Natural killer cell (primary cell): ENCODE results near the gene STK39. TPM values are rescaled to one million over a fixed set of nuclear protein-coding genes. Genes with fewer than 3 reads are reported as not detected.

Source experiments
- ATAC-seq, 3 donors: fragments of 150-1000 bp in 2 of 3; fragments of 200-7000 bp in 1 of 3; cut with Tn5 transposase; 1 replicate in 1 of 3; 2 replicates in 2 of 3; pipeline ENCODE4 v1.10.0; 2021; ENCODE audit warnings: mild to moderate bottlenecking in 2 of 3, moderate library complexity in 2 of 3
- DNase-seq, 2 donors: peaks; one replicate each; pipeline versions ENCODE4 v3.0.0 to v3.0.0-alpha.2; 2013 to 2021; ENCODE audit warnings: mixed read lengths in 1 of 2
- H3K27ac ChIP-seq: one replicate; pipeline ENCODE4 v1.5.1; 2013; ENCODE audit warnings: mild to moderate bottlenecking, low read length
- H3K27me3 ChIP-seq: one replicate; pipeline ENCODE4 v1.6.1; 2013; ENCODE audit warnings: low read length; ENCODE audit not compliant: control insufficient read depth, insufficient read depth
- H3K36me3 ChIP-seq: one replicate; pipeline ENCODE4 v1.6.1; 2013; ENCODE audit warnings: low read length; ENCODE audit not compliant: control insufficient read depth, insufficient read depth
- H3K4me1 ChIP-seq: one replicate; pipeline ENCODE4 v1.6.1; 2013; ENCODE audit warnings: low read length; ENCODE audit not compliant: control insufficient read depth, insufficient read depth
- H3K4me3 ChIP-seq: one replicate; pipeline ENCODE4 v1.5.1; 2013; ENCODE audit warnings: low read length
- H3K9me3 ChIP-seq: one replicate; pipeline ENCODE4 v1.6.1; 2013; ENCODE audit warnings: low read length; ENCODE audit not compliant: control insufficient read depth, insufficient read depth
- H3K27ac Mint-ChIP-seq, 2 donors: one replicate each; pipeline ENCODE4 v1.8.0; 2022; ENCODE audit warnings: mild to moderate bottlenecking in 2 of 2, mixed read lengths in 2 of 2, moderate library complexity in 1 of 2
- H3K27me3 Mint-ChIP-seq, 2 donors: one replicate each; pipeline ENCODE4 v1.8.0; 2022; ENCODE audit warnings: low read depth in 2 of 2, mixed read lengths in 2 of 2
- H3K36me3 Mint-ChIP-seq: one replicate; pipeline ENCODE4 v1.8.0; 2022; ENCODE audit warnings: mixed read lengths
- H3K4me1 Mint-ChIP-seq, 2 donors: one replicate each; pipeline ENCODE4 v1.8.0; 2022; ENCODE audit warnings: mixed read lengths in 2 of 2
- H3K4me3 Mint-ChIP-seq: one replicate; pipeline ENCODE4 v1.8.0; 2022; ENCODE audit warnings: mild to moderate bottlenecking, moderate library complexity, mixed read lengths
- H3K9me3 Mint-ChIP-seq, 2 donors: one replicate each; pipeline ENCODE4 v1.8.0; 2022; ENCODE audit warnings: mixed read lengths in 2 of 2
- WGBS: methylation state at CpG from one replicate; pipeline ENCODE4 v1.1.7; 2013; ENCODE audit warnings: missing lambda C conversion rate; ENCODE audit not compliant: insufficient coverage; 5-methylcytosine and 5-hydroxymethylcytosine counted together
- intact Hi-C: fragments of 100-400 bp; cut with micrococcal nuclease; formaldehyde crosslinking; loops from one replicate; pipeline ENCODE4 v1.14.2; 2022
- total RNA-seq, 4 donors: library from RNA; stranded (reverse); fragments of 120-200 nt in 1 of 4; gene quantifications; one replicate each; pipeline versions ENCODE4 v1.2.3 to v1.2.4, GENCODE V29; 2013 to 2022
- TF ChIP-seq, protein P1 (sequence below): fragments of 200-600 bp; IDR thresholded peaks from one replicate; pipeline ENCODE4 v1.8.0; 2022; ENCODE audit warnings: antibody characterized with exemption

Gene STK39
- total RNA-seq, 3 donors from 2014 or later (not counting 1 experiment from before 2014, with no cell fraction given), result 53.3 to 79.3 (median 66.6) TPM

DNA sequence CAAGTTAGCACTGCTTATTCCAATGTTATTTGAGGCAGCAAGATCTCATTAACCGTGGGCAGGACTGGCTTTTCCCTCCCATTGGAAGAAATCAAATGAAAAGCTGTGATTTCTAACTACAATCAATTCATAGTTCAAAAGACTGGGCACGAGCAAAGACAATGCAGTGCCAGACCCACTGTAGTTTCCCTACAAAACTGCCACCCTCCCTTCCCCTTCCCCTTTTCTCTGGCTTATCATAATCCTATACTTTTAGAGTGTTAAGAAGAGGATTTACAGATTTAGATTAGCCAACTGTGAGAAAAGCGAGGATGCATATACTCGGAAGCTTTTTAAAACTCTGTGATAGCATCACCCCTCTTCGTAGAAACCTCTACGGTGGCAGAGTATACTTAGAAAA lies 260.4 kb downstream of the STK39 start:
- H3K27me3 Mint-ChIP-seq, result no peaks in the 10 kb centered on the region
- intact Hi-C loops, result loop anchor here (10.0 kb wide), 1 partner anchor 128 kb away; no protein-coding TSS in a partner anchor
- peaks cover 11% of the 10 kb centered on the region for H3K36me3 ChIP-seq
- H3K9me3 ChIP-seq, result no peaks in the 10 kb centered on the region
- H3K9me3 Mint-ChIP-seq, result no peaks in the 10 kb centered on the region
- ATAC-seq (no peak), DNase-seq (no peak)
- WGBS, result 95% methylated on average over 4 of the region's 6 CpGs
- no peak overlapping the region for H3K27ac ChIP-seq
- H3K4me3 ChIP-seq, result no peak overlapping the region
- no peak overlapping the region for H3K27ac Mint-ChIP-seq
- H3K4me1 ChIP-seq, result no peaks in the 10 kb centered on the region
- no peak overlapping the region for H3K4me3 Mint-ChIP-seq
- no peaks in the 10 kb centered on the region for H3K27me3 ChIP-seq
- H3K36me3 Mint-ChIP-seq, result no peaks in the 10 kb centered on the region
- TF ChIP-seq, protein P1, sequence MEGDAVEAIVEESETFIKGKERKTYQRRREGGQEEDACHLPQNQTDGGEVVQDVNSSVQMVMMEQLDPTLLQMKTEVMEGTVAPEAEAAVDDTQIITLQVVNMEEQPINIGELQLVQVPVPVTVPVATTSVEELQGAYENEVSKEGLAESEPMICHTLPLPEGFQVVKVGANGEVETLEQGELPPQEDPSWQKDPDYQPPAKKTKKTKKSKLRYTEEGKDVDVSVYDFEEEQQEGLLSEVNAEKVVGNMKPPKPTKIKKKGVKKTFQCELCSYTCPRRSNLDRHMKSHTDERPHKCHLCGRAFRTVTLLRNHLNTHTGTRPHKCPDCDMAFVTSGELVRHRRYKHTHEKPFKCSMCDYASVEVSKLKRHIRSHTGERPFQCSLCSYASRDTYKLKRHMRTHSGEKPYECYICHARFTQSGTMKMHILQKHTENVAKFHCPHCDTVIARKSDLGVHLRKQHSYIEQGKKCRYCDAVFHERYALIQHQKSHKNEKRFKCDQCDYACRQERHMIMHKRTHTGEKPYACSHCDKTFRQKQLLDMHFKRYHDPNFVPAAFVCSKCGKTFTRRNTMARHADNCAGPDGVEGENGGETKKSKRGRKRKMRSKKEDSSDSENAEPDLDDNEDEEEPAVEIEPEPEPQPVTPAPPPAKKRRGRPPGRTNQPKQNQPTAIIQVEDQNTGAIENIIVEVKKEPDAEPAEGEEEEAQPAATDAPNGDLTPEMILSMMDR, result no peak
- H3K4me1 Mint-ChIP-seq, result peaks cover 32 to 51% of the 10 kb centered on the region in 2 donors

DNA sequence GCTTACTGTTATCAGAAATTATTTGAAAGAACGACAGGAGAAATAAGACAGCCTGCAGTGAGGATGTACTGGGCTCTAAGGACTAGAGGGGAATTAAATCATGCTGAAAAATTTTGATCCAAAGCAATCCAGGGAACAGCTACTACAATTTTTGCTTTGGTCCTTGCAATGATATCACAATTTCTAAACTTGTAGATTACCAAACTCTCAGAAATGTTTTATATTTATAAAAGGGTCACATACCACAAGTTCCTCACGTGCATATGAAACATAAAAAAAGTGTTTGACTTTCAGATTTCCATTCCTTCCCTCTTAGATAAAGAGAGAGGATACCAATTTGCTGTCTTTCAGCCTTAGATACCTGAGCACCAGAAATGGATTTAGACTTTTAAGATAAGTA lies 261.2 kb downstream of the STK39 start:
- H3K36me3 ChIP-seq, result peaks cover 11% of the 10 kb centered on the region
- no peak for ATAC-seq

DNA sequence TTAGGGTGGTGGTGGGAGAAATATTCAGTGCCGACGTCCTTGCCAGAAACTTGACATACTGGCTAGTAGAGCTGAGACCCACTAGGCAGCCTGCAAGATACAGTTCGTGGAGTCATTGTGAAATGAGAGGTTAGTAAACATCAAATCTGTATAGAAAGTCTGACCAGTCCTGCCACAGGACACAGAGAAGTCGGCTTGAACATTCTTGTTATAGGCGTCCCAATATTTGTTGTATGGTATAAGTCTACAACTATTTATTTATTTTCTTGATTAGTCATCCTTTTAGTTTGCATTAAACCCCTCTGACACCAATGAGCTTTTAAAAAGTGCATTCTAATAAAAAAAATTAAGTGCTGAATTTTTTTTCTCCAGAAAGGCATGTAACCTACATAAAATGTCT lies 265.4 kb downstream of the STK39 start:
- H3K36me3 ChIP-seq, result peaks cover 11% of the 10 kb centered on the region
- 97% methylated on average over 3 of the region's 5 CpGs for WGBS
- no peaks in the 10 kb centered on the region for H3K27me3 ChIP-seq
- no peak for ATAC-seq
- H3K9me3 ChIP-seq, result no peaks in the 10 kb centered on the region
- no peak for DNase-seq
- H3K4me1 ChIP-seq, result no peaks in the 10 kb centered on the region
- Mint-ChIP-seq H3K4me1 (peaks cover 30 to 35% of the 10 kb centered on the region in 2 donors), H3K27ac (no peak overlapping the region), H3K4me3 (no peak overlapping the region), H3K9me3 (no peaks in the 10 kb centered on the region), H3K36me3 (no peaks in the 10 kb centered on the region), H3K27me3 (no peaks in the 10 kb centered on the region)
- no peak overlapping the region for H3K4me3 ChIP-seq
- no peak overlapping the region for H3K27ac ChIP-seq
- TF ChIP-seq, protein P1, result no peak
- intact Hi-C loops, result loop anchor here (10.0 kb wide), 1 partner anchor 133 kb away; no protein-coding TSS in a partner anchor

More for the DNA sequence above, 261.2 kb downstream of the STK39 start:
- Histone ChIP-seq H3K27me3 (no peaks in the 10 kb centered on the region), H3K4me1 (no peaks in the 10 kb centered on the region), H3K9me3 (no peaks in the 10 kb centered on the region), H3K27ac (no peak overlapping the region), H3K4me3 (no peak overlapping the region)
- intact Hi-C loops, result loop anchor here (10.0 kb wide), 1 partner anchor 129 kb away; no protein-coding TSS in a partner anchor
- H3K9me3 Mint-ChIP-seq, result no peaks in the 10 kb centered on the region
- no peak for DNase-seq
- peaks cover 31 to 43% of the 10 kb centered on the region in 2 donors for H3K4me1 Mint-ChIP-seq
- WGBS, result 100% methylated on average over 1 of the region's 2 CpGs
- no peak overlapping the region for H3K27ac Mint-ChIP-seq
- H3K36me3 Mint-ChIP-seq, result no peaks in the 10 kb centered on the region
- H3K4me3 Mint-ChIP-seq, result no peak overlapping the region
- TF ChIP-seq, protein P1, result no peak
- H3K27me3 Mint-ChIP-seq, result no peaks in the 10 kb centered on the region

DNA sequence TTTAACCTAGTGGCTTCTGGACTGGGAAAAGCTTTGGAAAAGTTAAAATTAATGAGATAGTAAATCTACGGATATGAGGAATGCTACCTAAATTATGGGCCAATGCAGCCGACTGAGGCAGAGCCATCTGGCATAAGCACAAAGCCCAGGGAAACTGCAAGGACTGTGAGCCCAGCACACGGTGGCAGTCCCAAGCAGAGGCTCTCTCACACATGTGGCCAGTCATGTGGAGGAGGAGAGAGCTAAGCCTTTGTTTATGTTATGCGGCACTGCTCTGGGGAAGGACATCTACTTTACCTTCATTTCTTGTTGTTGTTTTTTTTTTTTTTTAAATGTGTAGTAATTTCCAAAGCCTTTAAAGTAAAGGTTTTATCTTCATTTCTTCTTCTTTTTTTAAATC lies 267.0 kb downstream of the STK39 start:
- Mint-ChIP-seq H3K9me3 (no peaks in the 10 kb centered on the region), H3K36me3 (no peaks in the 10 kb centered on the region), H3K27ac (peak overlapping the region in 1 of 2 donors; percentile 41), H3K4me3 (no peak overlapping the region), H3K27me3 (no peaks in the 10 kb centered on the region), H3K4me1 (peaks cover 36 to 38% of the 10 kb centered on the region in 2 donors)
- Histone ChIP-seq H3K4me1 (no peaks in the 10 kb centered on the region), H3K36me3 (peaks cover 13% of the 10 kb centered on the region), H3K4me3 (no peak overlapping the region), H3K27ac (no peak overlapping the region), H3K27me3 (no peaks in the 10 kb centered on the region), H3K9me3 (no peaks in the 10 kb centered on the region)
- WGBS, result 97% methylated on average over 4 of the region's 4 CpGs
- DNase-seq (no peak), ATAC-seq (no peak)
- intact Hi-C loops, result loop anchor here (10.0 kb wide), 1 partner anchor 134 kb away; no protein-coding TSS in a partner anchor
- TF ChIP-seq, protein P1, result no peak
